ENCODE measurements around the gene DZIP1. TPM values are rescaled to one million over a fixed set of nuclear protein-coding genes. Genes with fewer than 3 reads are reported as not detected.

Gene DZIP1
- total and polyA plus RNA-seq, 2 of the 8 experiments (the other 6 are each of a cell fraction or from before 2014, with no cell fraction given) = 7.6 to 24.6 TPM

- H4K91ac ChIP-seq (replicated peaks; ENCODE audit: insufficient read length, low read length) = no peak overlapping the region
These were observed 7.8 kb upstream of the DZIP1 start for GRCh38 chr13:95652244-95652764.

More at GRCh38 chr13:95652244-95652764, 7.8 kb upstream of the DZIP1 start:
- 80% methylated on average over 1 of the region's 1 CpG; no CpG with 5 or more reads in 1 of the 2 experiments for WGBS, 2 experiments (ENCODE audit: extremely low coverage in 1 of 2, insufficient coverage in 1 of 2, insufficient read length in 1 of 2, insufficient replicate concordance in 2 of 2, low coverage in 1 of 2, low lambda C conversion rate in 2 of 2, missing lambda C conversion rate in 1 of 2)
- Histone ChIP-seq H3K23me2 (ENCODE audit: low read depth, low read length) (no peaks in the 10 kb centered on the region), H2BK12ac (ENCODE audit: low read depth, low read length) (no peak overlapping the region), H3K27me3 (replicated peaks in 1 of 4; ENCODE audit: control insufficient read depth in 3 of 4, extremely low read depth in 1 of 4, insufficient read depth in 3 of 4, low read length in 3 of 4) (no peaks in the 10 kb centered on the region), H3K79me1 (ENCODE audit: low read depth, low read length) (no peaks in the 10 kb centered on the region), H3K9me3 (ENCODE audit: insufficient read depth in 2 of 2, low read depth in 1 of 2, low read length in 1 of 2) (0 out of 4 replicates have a peak, but pooled peaks cover 0 to 4% of the 10 kb centered on the region in 2 experiments), H3K14ac (ENCODE audit: insufficient read length) (no peak overlapping the region), H2BK5ac (ENCODE audit: low read depth, low read length) (no peak overlapping the region), H4K20me1 (replicated peaks in 1 of 2; ENCODE audit: control insufficient read depth in 1 of 2, insufficient read depth in 2 of 2, low read length in 2 of 2) (no peaks in the 10 kb centered on the region), H3K4me1 (replicated peaks in 1 of 4; ENCODE audit: control insufficient read depth in 3 of 4, insufficient read depth in 4 of 4, low read length in 3 of 4) (0 out of 7 replicates have a peak, but pooled peaks cover 0 to 4% (median 0%) of the 10 kb centered on the region in 4 experiments), H3K79me2 (ENCODE audit: control insufficient read depth in 1 of 2, insufficient read depth in 2 of 2, low read length in 2 of 2) (no peaks in the 10 kb centered on the region), H3K9ac (replicated peaks in 1 of 4; ENCODE audit: extremely low read depth in 1 of 4, low read depth in 3 of 4, low read length in 3 of 4) (no peak overlapping the region), H3K56ac (replicated peaks; ENCODE audit: insufficient read length, low read depth, low read length) (no peak overlapping the region), H4K8ac (ENCODE audit: extremely low read depth, insufficient read depth, low read length) (no peak overlapping the region), H2BK120ac (replicated peaks; ENCODE audit: low read depth, low read length) (no peak overlapping the region), H2AK5ac (ENCODE audit: low read depth, low read length) (no peak overlapping the region), H3K4me3 (ENCODE audit: extremely low read depth in 1 of 4, insufficient read depth in 2 of 4, low read depth in 3 of 4, low read length in 4 of 4) (no peak overlapping the region), H4K5ac (ENCODE audit: insufficient read length, low read depth, low read length) (no peak overlapping the region), H2BK15ac (ENCODE audit: low read length) (no peak overlapping the region), H3K18ac (ENCODE audit: extremely low read depth, low read length) (no peak overlapping the region), H3K27ac (ENCODE audit: low read depth, low read length) (no peak overlapping the region), H3K23ac (ENCODE audit: insufficient read length) (no peak overlapping the region), H3K36me3 (ENCODE audit: control insufficient read depth in 2 of 4, insufficient read depth in 4 of 4, low read length in 3 of 4) (no peaks in the 10 kb centered on the region), H3K4me2 (ENCODE audit: insufficient read depth in 1 of 2, low read depth in 2 of 2, low read length in 2 of 2) (no peak overlapping the region), H2AFZ (ENCODE audit: low read length) (no peak overlapping the region), H2BK20ac (ENCODE audit: low read length) (no peak overlapping the region), H3K4ac (replicated peaks; ENCODE audit: insufficient read length, low read depth, low read length) (no peak overlapping the region)
- POLR2A ChIA-PET (ENCODE audit: partially characterized antibody) = interaction anchor here (0.9 kb wide), 2 partner anchors 9 to 11 kb away, joined by 3 read pairs; no protein-coding TSS in a partner anchor
- CTCF ChIA-PET (ENCODE audit: partially characterized antibody) = interaction anchor here (0.8 to 1.5 kb wide), 4 partner anchors 29 to 461 kb away, joined by 3 to 4 read pairs (median 3); no protein-coding TSS in a partner anchor
- DNase-seq (ENCODE audit: low read depth in 1 of 2, low spot score in 2 of 2) (no peak), FAIRE-seq (no peak)
- TF ChIP-seq GTF2F1 (IDR thresholded peaks at IDR 0.05; ENCODE audit: borderline replicate concordance, low read depth, low read length) (no peak), SUZ12 (IDR thresholded peaks at IDR 0.05; ENCODE audit: low read length) (no peak), GABPA (IDR thresholded peaks at IDR 0.05; ENCODE audit: borderline replicate concordance, insufficient read depth, low read length) (no peak), RFX5 (IDR thresholded peaks at IDR 0.05; ENCODE audit: borderline replicate concordance, low read depth, low read length) (no peak), SP4 (IDR thresholded peaks at IDR 0.05; ENCODE audit: low read length) (no peak), KDM4A (IDR thresholded peaks at IDR 0.05; ENCODE audit: low read depth, low read length, severe bottlenecking) (no peak), RBBP5 (IDR thresholded peaks at IDR 0.05; ENCODE audit: borderline replicate concordance, low read depth, low read length) (no peak)

Measured in H1 (cell line).